ENCODE results near the gene PTH2.

PTH2 gene

DNA sequence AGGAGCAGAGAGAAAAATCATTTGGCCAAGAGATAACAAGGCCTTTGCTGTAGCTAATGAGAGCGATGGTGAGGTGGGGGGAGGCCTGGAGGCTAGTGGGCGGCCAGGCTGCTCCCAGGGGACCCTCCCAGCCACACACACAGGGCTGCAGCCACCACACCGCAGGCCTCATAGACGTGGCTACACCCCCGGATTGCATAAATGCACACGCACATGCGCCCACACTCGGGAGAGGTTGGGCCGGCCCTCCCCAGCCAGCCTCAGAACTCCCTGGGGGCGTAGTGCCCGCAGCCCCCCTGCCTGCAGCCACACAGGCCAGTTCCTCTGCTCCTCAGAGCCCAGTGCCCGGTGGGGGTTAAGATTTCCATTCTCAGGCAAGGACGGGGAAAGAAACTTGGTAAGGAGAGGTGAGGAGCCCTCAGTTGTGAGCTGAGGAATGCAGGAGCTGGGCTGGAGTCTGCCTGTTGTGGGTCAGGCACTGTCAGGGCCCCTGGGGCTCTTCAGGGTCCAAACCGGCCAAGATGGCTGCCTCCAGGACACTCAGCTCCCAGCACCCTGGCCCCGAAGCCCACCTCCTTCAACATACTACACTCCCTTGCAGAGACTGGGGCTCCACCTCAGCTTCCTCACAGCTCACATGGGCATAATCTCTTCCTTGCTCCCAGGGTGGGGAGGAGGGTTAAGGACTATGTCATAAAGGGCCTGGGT is 8.0 kb downstream of the PTH2 start:
- in situ Hi-C loops (cut with MboI; ENCODE audit: low sequenced_read_pairs), result no loop called here

DNA sequence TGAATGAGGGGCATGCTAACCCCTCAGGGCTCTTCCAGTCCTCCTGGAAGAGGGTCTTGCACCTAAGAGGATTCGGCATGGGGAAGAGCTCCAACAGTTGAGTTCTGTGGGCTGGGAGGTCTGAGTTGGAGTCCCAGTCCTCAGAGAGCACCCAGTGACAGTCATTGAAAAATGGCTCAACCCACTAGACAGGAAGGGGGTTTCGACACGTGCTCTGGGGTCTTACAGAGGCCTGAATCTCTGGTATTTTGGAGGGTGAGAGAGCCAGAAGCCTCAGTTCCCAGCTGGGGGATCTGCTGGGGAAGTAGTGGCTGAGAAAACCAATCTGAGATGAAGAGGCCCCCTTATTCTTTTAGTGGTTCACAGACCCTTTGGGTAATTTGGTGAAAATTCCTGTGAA is 9.0 kb downstream of the PTH2 start:
- in situ Hi-C loops (cut with MboI; ENCODE audit: low sequenced_read_pairs), result no loop called here

DNA sequence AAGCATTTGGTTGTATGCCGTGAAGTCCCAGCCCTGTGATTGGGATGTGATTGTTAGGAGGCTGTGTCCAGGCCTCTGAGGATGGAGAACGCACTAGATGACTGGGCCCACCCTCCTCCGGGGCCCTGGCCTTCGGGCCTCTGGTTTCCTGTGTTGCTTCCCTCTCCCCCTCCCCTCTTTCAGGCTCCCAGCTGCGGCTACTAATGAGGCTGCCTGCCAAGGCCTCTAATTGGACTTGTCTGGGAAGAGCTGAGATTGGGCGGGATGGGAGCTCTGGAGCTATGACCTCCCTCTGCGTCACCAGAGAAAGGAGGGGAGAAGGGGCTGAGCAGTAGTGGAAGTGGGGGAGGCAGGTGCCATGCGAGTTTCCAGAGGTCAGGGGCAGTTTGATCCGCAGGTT is 9.9 kb downstream of the PTH2 start:
- in situ Hi-C loops (cut with MboI; ENCODE audit: low sequenced_read_pairs), result no loop called here

DNA sequence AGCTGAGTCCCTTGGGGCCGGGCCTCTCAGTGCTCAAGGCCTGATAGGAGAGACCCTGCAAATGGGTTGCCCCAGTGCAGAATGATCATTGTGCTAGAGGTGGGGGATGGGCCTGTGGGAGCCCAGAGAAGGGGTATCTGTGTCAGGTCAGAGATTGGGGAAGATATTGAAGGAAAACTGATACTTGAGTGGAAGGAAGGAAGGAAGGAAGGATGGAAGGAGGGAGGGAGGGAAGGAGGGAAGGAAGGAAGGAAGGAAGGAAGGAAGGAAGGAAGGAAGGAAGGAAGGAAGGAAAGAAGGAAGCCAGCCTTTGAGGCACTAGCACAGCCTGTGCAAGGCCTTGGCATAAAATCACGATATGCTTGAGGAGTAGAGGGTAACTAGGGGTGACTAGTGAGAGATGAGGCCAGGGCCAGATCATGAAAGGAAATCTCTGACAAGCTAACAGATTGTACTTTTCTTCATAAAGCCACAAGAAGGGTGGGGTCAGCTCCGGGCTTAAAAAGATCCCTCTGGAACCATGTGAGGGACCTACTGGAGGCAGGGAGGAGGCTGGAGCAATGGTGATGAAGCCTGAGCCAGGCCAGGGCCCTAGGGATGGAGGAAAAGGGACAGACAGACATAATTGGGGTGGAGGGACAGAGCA is 11.4 kb downstream of the PTH2 start:
- in situ Hi-C loops (cut with MboI; ENCODE audit: low sequenced_read_pairs), result no loop called here

DNA sequence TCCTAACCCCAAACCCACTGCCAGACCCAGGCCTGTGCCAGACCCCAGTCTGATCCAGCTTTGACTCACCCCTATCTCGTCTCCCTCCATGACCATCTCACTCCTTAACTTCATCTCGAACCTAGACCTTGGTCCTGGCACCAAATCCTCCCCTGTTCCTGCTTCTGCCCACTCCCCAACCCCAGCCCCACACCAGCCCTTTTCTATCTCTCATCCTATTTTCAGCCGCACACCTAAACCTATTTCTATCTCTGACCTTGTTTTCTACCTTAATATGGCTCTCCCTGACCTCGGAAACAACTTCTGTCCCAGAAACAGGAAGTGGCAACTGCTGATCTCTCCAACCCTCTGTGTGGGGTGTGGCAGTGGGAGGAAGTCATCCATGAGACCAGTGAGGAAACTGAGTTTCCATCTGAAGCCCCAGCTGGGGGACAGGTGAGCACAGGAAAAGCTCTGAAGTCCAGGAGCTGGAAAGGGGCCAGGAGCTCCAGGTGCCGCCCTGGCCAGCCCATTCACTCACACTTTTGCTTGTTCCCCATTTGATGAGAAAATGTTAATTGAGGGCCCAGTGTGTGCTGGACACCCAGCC is 13.7 kb downstream of the PTH2 start:
- in situ Hi-C loops (cut with MboI; ENCODE audit: low sequenced_read_pairs), result no loop called here

DNA sequence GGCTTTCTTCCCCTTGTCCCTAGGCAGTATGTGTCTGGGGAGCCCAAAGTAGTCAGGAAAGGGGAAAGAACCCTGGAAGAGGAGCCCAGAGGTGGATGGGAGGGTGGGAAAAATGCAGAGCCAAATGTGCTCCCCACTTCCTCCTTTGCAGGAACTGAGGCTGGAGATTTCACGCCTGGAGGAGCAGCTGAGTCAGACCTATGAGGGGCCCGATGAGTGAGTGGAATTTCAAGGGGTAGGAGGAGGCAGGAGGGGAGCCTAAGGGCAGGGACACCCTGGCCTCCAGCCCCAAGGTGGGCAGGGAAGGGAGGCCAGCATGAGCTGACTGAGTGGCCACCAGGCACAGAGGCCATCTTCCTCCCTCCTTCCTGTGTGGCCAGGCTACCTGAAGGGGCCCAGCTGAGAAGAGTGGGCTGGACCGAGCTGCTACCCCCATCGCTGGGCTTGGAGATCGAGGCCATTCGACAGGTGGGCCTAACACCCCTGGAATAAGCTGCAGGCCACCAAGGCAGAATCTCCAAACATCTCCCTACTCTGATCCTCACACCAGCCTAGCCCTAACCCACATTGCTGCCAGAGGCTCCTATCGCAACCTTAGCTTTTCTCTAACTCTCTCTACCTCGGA is 14.3 kb downstream of the PTH2 start:
- in situ Hi-C loops (cut with MboI; ENCODE audit: low sequenced_read_pairs), result no loop called here

DNA sequence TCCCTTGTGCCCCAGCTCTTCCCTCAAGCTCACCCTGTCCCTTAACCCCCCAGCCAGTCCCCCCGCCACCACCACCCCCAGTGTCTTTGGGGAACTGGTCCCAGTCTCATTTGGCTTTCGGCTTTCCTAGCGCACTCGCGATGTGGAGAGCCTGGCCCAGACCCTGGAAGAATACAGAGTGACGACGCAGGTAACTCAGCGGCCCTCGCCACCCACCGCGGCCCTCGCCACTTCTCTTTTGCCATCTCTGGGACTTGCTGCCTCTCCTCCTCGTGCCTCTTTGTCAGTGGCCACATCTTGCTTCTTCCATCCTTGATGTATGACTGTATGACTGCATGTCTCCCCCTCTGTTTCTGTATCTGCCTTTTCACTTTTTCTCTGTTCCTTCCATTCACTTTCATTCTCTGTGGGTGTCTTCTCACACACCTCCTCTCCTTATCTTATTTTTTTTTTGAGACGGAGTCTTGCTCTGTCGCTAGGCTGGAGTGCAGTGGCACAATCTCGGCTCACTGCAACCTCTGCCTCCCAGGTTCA is 15.7 kb downstream of the PTH2 start:
- in situ Hi-C loops (cut with MboI; ENCODE audit: low sequenced_read_pairs), result no loop called here

DNA sequence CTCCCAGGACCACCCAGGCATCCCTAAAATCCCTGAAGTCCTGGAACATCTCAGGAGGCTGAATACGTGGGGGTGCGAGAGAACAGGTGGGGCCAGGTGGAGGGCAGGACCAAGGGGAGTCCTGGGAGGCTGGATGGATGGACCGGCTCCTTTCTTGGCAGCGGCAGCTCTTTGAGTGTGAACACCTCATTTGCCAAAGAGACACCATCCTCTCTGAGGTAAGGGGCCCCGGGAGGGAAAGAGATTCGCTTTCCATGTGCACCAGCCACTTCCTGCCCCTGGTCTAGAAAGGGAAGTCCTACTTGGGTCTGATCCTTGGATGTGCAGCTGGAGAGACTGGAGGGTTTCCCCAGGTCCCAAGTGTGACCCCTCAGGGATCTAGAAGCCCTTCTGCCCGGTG is 16.2 kb downstream of the PTH2 start:
- in situ Hi-C loops (cut with MboI; ENCODE audit: low sequenced_read_pairs), result no loop called here

DNA sequence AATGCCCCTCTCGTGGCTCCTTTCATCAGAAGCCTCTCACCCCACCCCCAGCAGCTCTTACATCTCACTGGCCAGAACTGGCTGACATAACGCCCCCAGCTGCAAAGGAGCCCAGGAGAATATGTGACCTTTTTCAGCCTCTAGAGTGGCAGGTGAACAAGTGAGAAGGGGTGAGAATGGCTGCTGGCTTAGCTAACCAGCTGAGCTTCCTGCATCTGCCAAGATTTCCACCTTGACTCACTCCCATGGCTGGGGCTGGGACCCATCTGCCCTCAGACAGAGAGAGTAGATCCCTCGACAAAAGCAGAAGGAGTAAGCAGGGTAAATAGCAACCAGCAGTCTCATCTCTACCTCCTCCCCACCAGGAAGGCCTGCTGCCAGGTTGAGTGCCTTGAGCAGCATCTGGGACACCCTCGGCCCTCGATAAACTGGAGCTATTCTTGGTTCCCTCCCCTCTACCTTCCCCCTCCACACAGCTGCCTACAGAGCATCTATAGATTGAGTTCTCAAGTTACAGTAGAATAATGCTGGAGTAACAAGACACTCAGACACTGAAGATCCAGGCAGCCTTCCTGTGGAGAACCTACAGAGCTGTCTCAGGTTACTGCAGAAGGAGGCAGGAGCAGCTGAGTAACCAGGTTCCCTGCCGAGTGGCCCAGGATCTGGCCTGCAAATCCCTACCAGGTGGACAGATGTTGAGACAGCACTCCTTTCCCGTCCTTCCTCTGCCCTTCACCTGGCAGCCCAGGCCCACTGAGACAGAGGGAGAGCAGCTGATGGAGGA is 19.6 kb downstream of the PTH2 start:
- in situ Hi-C loops (cut with MboI; ENCODE audit: low sequenced_read_pairs), result no loop called here

DNA sequence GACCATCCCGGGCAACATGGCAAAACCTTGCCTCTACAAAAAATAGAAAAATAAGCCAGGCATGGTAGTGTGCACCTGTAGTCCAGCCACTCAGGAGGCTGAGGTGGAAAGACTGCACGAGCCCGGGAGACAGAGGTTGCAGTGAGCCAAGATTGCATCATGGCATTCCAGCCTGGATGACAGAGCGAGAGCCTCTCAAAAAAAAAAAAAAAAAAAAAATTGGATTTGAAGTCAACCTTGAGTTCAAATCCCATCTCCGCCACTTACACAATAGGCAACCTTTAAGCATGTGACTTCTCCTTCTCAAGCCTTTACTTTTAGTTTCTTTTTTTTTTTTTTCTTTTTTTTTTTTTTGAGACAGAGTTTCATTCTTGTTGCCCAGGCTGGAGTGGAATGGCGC is 23.2 kb downstream of the PTH2 start:
- in situ Hi-C loops (cut with MboI; ENCODE audit: low sequenced_read_pairs), result no loop called here

DNA sequence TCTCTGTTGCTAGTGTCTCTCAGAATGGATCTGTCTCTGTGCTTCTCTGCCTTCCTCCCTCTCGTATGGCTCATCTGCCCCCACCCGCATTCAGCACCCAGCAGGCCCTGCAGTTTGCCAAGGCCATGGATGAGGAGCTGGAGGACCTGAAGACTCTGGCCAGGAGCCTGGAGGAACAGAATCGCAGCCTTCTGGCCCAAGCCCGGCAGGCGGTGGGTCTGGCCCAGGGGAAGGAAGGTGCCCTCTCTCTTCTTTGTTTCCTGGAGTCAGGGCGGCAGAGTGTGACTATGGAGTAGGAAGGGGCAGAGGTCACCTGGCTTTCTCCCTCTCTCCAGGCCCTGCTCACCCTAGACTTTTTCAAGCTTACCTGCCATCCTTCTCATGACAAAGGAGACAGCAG is 24.3 kb downstream of the PTH2 start:
- in situ Hi-C loops (cut with MboI; ENCODE audit: low sequenced_read_pairs), result no loop called here

DNA sequence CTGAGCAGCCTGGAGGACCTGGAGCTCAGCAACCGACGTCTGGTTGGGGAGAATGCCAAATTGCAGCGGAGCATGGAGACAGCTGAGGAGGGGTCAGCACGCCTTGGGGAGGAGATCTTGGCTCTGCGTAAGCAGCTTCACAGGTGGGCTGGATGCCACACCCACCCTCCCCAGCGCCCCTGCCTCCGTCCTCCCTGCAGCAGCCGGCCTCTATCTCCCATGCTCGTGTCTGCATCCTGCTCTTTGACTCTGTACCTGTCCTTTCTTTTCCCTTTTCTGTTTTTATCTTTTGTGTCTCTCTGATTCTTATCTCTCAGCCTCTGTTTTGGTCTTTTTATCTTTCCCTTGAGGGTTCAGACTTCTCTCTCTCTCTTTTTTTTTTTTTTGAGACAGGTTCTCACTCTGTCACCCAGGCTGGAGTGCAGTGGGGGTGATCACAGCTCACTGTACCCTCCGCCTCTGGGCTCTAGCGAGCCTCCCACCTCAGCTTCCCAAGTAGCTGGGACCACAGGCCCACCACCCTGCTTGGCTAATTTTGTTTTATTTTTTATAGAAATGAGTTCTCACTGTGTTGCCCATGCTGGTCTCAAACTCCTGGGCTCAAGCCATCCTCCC is 25.1 kb downstream of the PTH2 start:
- in situ Hi-C loops (cut with MboI; ENCODE audit: low sequenced_read_pairs), result no loop called here

DNA sequence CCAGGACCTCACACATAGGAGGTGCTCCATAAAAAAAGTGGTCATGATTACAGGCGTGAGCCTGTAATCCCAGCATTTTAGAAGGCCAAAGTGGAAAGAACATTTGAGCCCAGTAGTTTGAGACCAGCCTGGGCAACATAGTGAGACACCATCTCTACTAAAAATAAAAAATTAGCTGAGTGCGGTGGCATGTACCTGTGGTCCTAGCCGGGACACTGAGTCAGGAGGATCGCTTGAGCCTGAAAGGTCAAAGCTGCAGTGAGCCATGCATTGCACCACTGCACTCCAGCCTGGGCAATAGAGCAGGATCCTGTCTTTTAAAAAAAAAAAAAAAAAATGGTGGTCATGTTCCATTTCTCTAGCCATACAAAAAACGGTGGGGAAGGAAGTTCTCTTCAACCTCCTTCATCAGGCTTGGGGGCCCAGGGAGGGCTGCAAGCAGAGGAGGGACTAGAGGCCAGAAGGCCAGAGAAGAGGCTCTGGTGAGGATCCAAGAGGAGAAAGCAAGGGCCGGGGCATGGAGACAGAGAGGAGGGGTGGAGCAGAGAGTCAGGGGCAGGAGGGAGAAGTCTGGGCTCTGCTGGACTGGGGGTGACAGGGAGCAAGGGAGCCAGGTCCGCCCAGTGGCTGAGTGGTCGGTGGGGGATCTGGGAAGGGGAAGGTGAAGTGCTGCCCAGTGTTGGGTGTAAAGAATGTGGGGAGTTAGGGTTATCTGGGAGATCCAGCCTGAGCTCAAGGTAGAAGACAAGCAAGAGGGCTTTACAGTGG is 26.3 kb downstream of the PTH2 start:
- in situ Hi-C loops (cut with MboI; ENCODE audit: low sequenced_read_pairs), result no loop called here

DNA sequence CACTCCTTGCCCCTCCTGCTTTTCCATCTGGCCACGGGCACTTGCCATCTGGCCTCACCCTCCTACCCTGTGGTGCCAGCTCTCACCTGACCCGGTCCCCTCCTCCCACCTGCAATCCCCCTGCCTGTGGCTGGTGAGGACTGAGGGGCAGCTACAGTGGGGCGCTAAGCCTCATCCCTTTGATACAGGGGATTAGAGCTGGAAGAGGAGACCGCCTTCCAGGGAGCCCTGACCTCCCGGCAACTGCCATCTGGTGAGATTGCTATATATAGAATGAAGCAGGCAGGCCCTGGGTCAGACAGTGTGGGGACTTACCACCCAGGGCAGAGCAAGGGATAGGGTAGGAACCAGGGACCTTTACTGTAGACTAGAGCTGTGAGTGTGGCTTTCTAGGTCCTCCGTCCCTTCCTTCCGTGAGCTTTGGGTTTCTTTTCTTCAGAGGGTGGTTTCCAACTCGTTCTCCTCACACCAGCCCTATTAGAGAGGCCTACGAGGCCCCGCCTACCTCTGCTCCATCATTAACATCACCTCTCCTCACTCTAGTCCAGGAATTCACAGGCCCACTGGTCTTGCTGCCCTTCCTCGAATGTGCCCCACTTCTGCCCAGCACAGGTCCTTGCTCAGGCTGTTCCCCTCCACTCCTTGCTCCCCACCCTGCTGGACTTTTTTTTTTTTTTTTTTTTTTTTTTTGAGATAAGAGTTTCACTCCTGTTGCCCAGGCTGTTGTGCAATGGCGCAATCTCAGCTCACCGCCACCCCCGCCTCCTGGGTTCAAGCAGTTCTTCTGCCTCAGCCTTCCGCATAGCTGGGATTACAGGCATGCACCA is 27.4 kb downstream of the PTH2 start:
- in situ Hi-C loops (cut with MboI; ENCODE audit: low sequenced_read_pairs), result no loop called here

DNA sequence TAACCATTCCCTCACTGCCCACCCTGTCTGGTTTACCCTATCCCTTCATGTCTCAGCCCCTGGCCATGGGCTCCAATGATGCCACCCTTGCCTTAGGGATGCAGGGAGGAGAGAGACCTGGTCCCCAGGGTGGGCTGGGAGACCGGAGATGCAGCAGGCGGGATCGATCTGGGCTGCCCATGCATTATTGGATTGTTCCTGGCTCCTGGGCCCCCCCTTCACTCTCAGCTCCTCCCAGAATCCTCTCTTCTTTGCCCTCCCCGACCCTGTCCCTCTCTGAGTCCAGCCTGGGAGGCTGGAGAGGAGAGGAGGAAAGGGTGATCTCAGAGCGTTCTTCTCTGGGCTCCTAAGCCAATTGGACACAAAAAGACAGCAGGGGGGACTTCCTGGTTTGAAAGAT is 29.4 kb downstream of the PTH2 start:
- in situ Hi-C loops (cut with MboI; ENCODE audit: low sequenced_read_pairs), result loop anchor here (5.0 kb wide), 1 partner anchor 43 kb away; no protein-coding TSS in a partner anchor

DNA sequence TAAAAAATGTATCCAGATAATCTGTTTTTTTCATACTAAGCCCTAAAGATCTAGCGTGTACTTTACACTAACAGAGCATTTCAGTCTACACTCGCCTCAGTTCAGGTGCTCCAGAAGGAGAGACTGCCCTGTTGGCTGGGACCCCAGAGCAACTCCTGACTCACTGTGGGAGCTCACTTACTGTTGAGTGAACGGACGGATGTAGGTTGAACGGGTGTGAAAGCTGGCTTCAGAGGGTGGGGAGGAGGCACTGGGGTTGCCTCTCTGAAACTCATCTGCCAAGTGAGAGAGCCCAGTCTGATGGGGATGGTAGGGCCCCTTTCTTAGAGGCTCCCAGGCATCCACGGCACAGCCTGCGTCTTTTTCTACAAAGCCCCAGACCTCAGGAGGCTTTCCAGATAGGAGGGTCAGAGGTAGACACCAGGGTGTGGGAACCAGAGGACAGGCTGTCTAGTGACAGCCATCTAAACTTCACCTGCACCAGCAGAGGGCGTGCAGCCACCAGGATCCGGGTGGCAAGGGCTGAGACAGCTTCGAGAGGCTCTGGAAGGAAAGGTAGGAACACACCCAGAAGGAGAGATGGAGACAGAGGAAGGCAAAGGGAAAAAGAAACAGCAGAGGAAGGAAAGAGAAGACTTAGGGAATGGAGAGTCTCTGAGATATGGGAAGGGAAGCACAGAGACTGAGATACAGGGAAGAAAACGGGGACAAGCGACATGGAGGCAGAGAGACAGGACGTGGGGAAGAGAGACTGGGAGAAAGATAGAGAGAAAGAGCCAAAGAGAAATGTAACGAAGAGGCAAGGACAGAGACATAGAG is 31.5 kb downstream of the PTH2 start:
- in situ Hi-C loops (cut with MboI; ENCODE audit: low sequenced_read_pairs), result loop anchor here (5.0 kb wide), 1 partner anchor 46 kb away; no protein-coding TSS in a partner anchor

DNA sequence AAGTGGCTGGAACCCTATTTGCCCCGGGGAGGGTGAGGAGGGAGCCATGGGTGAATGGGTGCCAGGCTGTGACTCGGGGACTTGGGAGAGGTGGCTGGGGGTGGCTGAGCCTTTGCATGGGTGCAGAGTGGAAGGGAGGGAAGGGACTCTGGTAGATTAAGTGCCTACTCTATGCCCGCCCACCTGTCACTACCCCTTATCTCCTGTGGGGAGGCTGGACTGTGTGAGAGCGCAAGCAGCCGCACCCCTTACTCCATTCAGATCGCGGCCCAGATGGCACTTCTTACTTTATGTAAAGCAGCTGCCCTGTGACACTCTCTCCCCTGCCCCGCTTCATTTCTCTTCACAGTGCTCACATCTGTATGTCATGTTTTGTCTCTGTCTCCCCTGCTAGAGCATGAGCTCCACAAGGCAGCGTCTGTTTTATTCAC is 32.3 kb downstream of the PTH2 start:
- in situ Hi-C loops (cut with MboI; ENCODE audit: low sequenced_read_pairs), result loop anchor here (5.0 kb wide), 1 partner anchor 46 kb away; no protein-coding TSS in a partner anchor
